GM12892 (cell line): Measurements from ENCODE around the gene ICAM2.
"Not testable (repeated sequence)": the region's sequence is repeated elsewhere in the genome, so short reads cannot be mapped to it uniquely, and the experiment has no call there.

ENCODE experiments used
- DNase-seq: peaks from one replicate; pipeline ENCODE4 v3.0.0; 2011; ENCODE audit not compliant: insufficient read length
- FAIRE-seq: peaks from 2 replicates; lab custom pipeline; 2011; peaks lifted over from hg19 to GRCh38; lab: Jason Lieb, UNC
- POLR2A ChIP-seq: IDR thresholded peaks from 2 replicates; pipeline ENCODE4 v1.6.1; 2011; ENCODE audit warnings: low read depth, low read length, control low read depth
- POLR2AphosphoS5 ChIP-seq: IDR thresholded peaks from 2 replicates; pipeline ENCODE4 v1.6.1; 2011; ENCODE audit warnings: low read depth, low read length, control low read depth
- TAF1 ChIP-seq: IDR thresholded peaks from 2 replicates; pipeline ENCODE4 v1.6.1; 2011; ENCODE audit warnings: low read depth, mild to moderate bottlenecking, control low read depth, low read length, borderline replicate concordance

The ICAM2 gene

DNA sequence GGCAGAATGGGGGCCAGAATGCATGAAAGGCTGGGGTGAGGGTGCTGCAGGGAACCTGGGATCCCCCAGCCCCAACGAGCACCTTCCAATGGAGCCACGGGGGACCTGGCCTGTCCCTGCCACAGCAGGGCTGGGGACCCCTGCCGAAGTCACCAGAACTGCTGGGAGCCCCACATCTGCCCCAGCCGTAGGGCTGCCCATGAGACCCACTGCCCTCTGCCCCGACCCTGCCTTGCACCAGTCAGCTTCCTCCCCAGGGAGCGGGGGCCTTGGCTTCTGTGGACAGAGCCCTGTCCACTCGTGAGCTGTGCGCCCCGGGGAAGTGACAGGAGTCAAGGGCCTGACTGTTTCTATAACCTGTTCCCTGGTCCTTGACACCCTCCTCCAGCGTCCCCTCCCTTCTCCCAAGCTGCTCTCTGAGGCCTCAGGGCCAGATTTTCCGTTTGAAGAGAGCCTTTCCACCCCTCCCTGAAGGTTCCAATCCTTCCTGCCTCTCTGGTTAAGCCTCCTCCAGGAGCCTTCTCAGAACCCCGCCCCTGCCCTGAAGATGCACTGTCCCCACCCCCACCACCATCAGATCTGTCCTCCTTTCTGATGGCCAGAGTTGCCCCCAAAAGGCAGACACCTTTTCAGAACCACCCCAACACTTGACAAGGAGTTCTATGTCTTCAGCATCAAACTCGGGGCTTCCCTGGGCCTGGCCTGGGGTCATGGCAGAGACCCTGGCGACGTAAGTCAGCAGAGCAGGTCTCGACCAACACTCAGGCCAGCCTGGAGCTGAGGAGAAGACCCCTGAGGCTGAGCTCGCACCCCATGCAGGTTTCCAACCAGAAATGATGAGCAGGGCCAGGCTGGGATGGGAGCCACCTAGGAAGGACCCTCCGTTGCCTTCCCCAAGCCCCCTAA lies 33.0 kb downstream of the ICAM2 start:
- FAIRE-seq, result no peak
- no peak for TF ChIP-seq TAF1
- TF ChIP-seq POLR2A, result no peak
- no peak for TF ChIP-seq POLR2AphosphoS5
- DNase-seq, result no peak

- TF ChIP-seq POLR2A, result no peak
- no peak for TF ChIP-seq POLR2AphosphoS5
- no peak for TF ChIP-seq TAF1
- FAIRE-seq, result no peak
- no peak for DNase-seq
Observed at GRCh38 chr17:63986821-63987220, 33.6 kb downstream of the ICAM2 start.

DNA sequence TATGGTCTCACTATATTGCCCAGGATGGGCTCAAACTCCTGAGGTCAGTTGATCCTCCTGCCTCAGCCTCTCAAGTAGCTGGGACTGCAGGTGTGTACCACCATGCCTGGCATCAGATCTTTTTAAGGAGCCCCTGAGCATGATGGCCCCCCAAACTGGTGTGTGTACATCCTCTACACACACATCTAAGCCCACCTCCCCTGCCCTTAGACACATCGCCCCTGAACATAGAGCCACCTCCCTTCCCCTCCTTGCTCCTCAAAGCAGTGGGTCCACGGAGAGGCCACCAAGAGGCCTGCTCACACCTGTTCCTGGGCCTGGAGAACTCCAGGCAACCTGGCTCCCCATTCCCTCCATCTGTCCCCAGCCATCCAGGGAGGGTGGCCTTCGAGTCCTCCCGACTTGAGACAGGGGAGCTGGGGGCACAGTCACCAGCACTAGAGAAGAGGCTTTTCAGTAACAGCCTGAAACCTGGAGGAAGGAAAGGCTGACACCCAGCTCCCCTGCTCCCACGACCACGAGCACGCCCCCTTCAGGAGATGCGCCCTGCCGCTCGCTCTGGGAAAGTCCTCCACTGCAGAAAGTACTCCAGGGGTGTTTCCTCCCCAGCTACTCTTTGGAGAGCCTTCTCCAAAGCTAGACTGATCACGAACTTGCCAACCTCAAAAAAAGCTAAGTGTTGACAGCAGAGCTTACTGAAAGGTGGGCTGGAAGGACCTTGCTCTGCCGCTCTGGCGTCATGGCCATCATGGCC lies 34.9 kb downstream of the ICAM2 start:
- TF ChIP-seq POLR2AphosphoS5 (no peak), TAF1 (no peak), POLR2A (no peak)
- DNase-seq (no peak), FAIRE-seq (no peak)

DNA sequence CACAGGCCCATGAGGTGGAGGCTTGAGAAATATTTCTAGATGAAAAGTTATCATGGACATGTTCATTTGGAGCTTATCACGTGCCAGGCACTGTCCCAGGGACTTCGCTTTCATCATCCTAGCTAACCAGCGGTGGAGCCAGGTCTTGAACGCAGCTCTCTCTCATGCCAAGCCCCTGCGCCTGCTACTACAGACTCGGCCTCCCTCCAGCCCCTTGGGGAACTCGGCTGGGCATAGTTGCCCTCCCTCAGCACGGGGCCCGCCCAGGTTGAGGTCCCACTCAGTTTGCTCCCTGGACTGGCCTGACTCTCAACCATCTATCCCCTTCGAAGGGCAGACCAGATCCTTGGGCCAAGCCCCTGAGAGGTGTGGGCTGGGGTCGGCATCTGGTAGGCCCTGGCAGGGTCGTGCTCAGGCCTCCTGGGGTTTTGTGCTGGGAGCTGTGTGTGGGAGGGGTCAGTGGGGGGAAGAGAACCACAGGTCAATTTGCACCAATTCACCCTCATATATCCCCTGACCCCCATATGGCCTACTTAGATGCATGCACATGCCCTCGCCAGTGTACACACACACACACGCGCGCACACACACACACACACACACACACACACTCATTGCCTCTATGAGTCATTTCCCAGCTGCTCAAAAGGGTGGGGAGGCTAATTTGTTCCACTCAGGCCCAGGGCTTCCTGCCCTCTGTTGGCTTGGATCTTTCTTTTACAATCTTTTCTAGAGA lies 35.6 kb downstream of the ICAM2 start:
- FAIRE-seq (no peak), DNase-seq (no peak)
- no peak for TF ChIP-seq POLR2A
- TF ChIP-seq POLR2AphosphoS5, result no peak
- TF ChIP-seq TAF1, result no peak

- DNase-seq, result no peak
- FAIRE-seq, result no peak
- no peak for TF ChIP-seq POLR2A
- TF ChIP-seq TAF1, result no peak
- TF ChIP-seq POLR2AphosphoS5, result no peak
Observed at GRCh38 chr17:63984236-63984635, 36.2 kb downstream of the ICAM2 start.

GRCh38 chr17:63983320-63983719 lies 37.1 kb downstream of the ICAM2 start:
- TF ChIP-seq TAF1 (no peak), POLR2AphosphoS5 (no peak), POLR2A (no peak)
- FAIRE-seq (no peak), DNase-seq (no peak)

GRCh38 chr17:63982641-63983040 lies 37.8 kb downstream of the ICAM2 start:
- not testable (repeated sequence) for DNase-seq, FAIRE-seq

DNA sequence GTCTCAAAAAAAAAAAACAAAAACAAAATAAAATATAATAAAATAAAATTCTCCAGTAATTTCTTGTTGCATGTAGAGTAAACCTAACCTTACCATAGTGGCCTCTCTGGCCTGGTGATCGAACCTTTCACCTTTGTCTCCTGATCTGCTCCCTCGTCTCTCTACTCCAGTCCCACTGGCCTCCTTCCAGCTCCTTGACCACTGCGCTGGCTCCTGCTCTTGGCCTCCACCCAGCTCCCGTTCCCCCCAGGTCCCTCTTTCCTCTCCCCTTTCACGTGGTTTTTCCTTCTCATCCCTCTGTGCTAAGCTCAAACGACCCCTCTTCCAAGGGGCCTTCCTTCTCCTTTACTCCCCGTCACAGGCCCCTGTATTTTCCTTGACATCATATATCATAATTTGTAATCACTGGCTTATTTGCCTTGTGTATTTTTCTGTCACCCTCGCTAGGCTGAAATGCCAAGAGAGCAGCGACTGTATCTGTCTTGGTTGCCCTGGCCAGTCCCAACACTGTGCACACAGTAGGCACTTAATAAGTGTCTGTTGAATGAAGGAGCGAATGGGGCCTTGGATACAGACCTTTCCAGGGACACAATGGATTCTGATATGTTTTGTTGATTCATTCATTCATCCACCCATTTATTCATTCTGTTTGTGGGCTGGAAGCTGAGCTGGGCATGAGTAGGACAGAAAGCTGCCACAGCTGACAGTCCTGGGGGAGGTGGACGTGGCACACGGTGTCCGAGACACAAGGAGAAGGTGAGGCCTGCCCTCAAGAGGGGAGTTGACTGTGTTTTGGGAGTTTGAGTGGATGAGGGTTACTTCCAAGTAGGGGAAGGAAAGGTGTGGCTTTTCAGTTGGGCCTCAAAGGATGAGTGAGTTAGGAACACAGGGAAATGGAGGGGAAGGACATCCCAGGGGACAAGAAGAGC lies 41.9 kb downstream of the ICAM2 start:
- TF ChIP-seq POLR2AphosphoS5 (no peak), POLR2A (no peak)
- DNase-seq (no peak), FAIRE-seq (no peak)

DNA sequence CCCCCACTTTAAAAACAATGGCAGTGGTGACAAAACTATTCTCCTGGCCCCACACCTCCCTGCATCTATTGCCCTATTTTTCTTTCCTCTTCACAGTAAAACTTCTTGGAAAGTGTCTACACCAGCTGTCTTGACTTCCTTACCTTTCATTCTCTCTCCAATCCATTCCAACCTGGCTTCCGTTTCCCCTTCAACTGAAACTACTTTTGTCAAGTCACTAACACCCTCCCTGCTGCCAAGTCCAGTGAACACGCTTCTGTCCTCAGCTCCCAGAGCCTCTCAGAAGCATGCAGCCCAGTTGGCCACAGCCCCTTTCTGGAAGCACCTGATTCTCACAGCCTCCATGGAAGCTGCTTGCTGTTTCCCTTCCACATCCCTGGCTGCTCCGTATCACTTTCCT lies 43.7 kb downstream of the ICAM2 start:
- no peak for FAIRE-seq
- TF ChIP-seq TAF1 (no peak), POLR2AphosphoS5 (no peak)
- DNase-seq, result no peak

DNA sequence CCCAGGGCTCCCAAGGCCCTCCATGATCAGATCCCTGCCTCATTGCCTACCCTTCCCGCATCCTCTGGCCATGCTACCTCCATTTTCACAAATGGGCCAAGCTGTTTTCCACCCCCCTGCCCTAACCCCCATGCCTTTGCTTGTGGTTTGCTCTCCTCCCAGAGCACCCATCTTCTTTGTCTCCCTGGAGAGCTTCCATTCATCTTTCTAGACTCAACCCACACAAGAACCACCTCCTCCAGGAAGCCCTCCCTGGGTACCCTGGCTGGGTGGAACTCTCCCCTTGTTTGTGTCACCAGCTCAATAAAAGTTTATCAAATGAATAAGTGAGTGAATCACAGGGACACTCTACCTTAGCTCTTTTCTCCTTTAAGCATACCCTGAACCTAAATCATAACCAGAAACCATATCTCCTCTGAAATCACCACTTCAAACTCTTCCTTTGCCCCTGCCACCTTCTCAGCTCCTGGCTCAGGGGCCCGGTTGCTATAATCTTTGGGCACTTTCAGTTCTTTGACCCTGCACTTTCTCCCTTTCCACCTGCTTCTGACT lies 44.8 kb downstream of the ICAM2 start:
- no peak for TF ChIP-seq POLR2A
- TF ChIP-seq TAF1, result no peak
- TF ChIP-seq POLR2AphosphoS5, result no peak
- no peak for DNase-seq
- no peak for FAIRE-seq
